SK-MEL-5 (cell line): Measurements from ENCODE around the gene MAPT. TPM values are rescaled to one million over a fixed set of nuclear protein-coding genes. Genes with fewer than 3 reads are reported as not detected.
"Not testable (repeated sequence)": the region's sequence is repeated elsewhere in the genome, so short reads cannot be mapped to it uniquely, and the experiment has no call there.

ENCODE experiments used
- DNase-seq: peaks from one replicate; pipeline ENCODE4 v3.0.0-alpha.2; 2016; ENCODE audit warnings: low read depth, low spot score
- in situ Hi-C: cut with HindIII; loops from 2 replicates; pipeline ENCODE4 v1.10.0; 2016; ENCODE audit warnings: low sequenced_read_pairs, high pct_unique_total_duplicates, low pct_unique_long_range_greater_than_20kb
- total RNA-seq: library from RNA; depleted of rRNA; stranded (reverse); fragments of >200 nt; shearing (Covaris generic); gene quantifications from 2 replicates; pipeline ENCODE4 v1.2.3, GENCODE V29; 2014

Gene MAPT
- total RNA-seq, 1 experiment from 2014 or later = 3.7 TPM

- in situ Hi-C loops = no loop called here
Measured at GRCh38 chr17:45934044-45934979, 40.0 kb downstream of the MAPT start.

GRCh38 chr17:45935197-45935709 lies 40.9 kb downstream of the MAPT start:
- DNase-seq = no peak
- in situ Hi-C loops = no loop called here

More at GRCh38 chr17:45934044-45934979, 40.0 kb downstream of the MAPT start:
- no peak for DNase-seq

GRCh38 chr17:45935710-45936509 lies 41.6 kb downstream of the MAPT start:
- in situ Hi-C loops = no loop called here
- no peak for DNase-seq

GRCh38 chr17:45936610-45937009 lies 42.3 kb downstream of the MAPT start:
- DNase-seq = no peak
- in situ Hi-C loops = no loop called here

- in situ Hi-C loops, DNase-seq: not testable (repeated sequence)
Measured at GRCh38 chr17:45937186-45937585, 42.8 kb downstream of the MAPT start.

GRCh38 chr17:45939395-45939794 lies 45.0 kb downstream of the MAPT start:
- in situ Hi-C loops = no loop called here
- DNase-seq = no peak

GRCh38 chr17:45940293-45940692 lies 45.9 kb downstream of the MAPT start:
- in situ Hi-C loops = no loop called here

GRCh38 chr17:45940826-45941225 lies 46.5 kb downstream of the MAPT start:
- no peak for DNase-seq
- in situ Hi-C loops = no loop called here

More at GRCh38 chr17:45940293-45940692, 45.9 kb downstream of the MAPT start:
- DNase-seq = no peak

GRCh38 chr17:45941395-45941794 lies 47.0 kb downstream of the MAPT start:
- in situ Hi-C loops = no loop called here
- no peak for DNase-seq

- peak; percentile 88 for DNase-seq
- in situ Hi-C loops = no loop called here
Measured at GRCh38 chr17:45942284-45942683, 47.9 kb downstream of the MAPT start.

GRCh38 chr17:45946841-45947256 lies 52.5 kb downstream of the MAPT start:
- in situ Hi-C loops = no loop called here
- peak; percentile 53 for DNase-seq

GRCh38 chr17:45948498-45948880 lies 54.1 kb downstream of the MAPT start:
- in situ Hi-C loops = no loop called here
- DNase-seq = no peak

GRCh38 chr17:45948881-45949624 lies 54.7 kb downstream of the MAPT start:
- in situ Hi-C loops = no loop called here
- peak; percentile 71 for DNase-seq

- in situ Hi-C loops = no loop called here
- DNase-seq = no peak
Measured at GRCh38 chr17:45949755-45950320, 55.5 kb downstream of the MAPT start.

- in situ Hi-C loops = no loop called here
Measured at GRCh38 chr17:45950888-45951287, 56.5 kb downstream of the MAPT start.

GRCh38 chr17:45951403-45951802 lies 57.0 kb downstream of the MAPT start:
- DNase-seq = no peak
- in situ Hi-C loops = no loop called here

More at GRCh38 chr17:45950888-45951287, 56.5 kb downstream of the MAPT start:
- no peak for DNase-seq

- in situ Hi-C loops = no loop called here
- no peak for DNase-seq
Measured at GRCh38 chr17:45951941-45952340, 57.6 kb downstream of the MAPT start.
